C4-2B (cell line): ENCODE measurements around the gene ZNF587.
"Not testable (repeated sequence)": the region's sequence is repeated elsewhere in the genome, so short reads cannot be mapped to it uniquely, and the experiment has no call there.

Source experiments
- ZFX ChIP-seq: fragments of 450-650 bp; IDR thresholded peaks from 2 replicates; pipeline ENCODE4 v1.6.1; 2017
- TF ChIP-seq, protein P1 (sequence below): fragments of 450-650 bp; conservative IDR thresholded peaks from 2 replicates; pipeline ENCODE4 v1.5.1; 2017; ENCODE audit warnings: mild to moderate bottlenecking

DNA sequence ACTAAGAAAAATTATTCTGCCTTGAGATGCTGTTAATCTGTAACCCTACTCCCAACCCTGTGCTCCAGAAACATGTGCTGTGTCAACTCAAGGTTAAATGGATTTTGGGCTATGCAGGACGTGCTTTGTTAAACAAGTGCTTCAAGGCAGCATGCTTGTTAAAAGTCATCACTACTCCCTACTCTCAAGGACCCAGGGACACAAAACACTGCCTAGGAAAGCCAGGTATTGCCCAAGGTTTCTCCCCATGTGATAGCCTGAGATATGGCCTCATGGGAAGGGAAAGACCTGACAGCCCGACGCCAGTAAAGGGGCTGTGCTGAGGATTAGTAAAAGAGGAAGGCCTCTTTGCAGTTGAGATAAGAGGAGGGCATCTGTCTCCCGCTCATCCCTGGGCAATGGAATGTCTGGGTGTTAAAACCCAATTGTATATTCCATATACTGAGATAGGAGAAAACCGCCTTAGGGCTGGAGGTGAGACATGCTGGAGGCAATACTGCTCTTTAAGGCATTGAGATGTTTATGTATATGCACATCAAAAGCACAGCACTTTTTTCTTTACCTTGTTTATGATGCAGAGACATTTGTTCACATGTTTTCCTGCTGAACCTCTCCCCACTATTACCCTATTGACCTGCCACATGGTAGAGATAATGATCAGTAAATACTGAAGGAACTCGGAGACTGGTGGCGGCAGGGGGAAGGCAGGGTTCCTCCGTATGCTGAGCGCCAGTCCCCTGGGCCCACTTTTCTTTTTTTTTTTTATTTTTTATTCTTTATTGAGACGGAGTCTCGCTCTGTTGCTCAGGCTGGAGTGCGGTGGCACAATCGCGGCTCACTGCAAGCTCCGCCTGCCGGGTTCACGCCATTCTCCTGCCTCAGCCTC lies 39.0 kb upstream of the ZNF587 start:
- TF ChIP-seq, protein P1, sequence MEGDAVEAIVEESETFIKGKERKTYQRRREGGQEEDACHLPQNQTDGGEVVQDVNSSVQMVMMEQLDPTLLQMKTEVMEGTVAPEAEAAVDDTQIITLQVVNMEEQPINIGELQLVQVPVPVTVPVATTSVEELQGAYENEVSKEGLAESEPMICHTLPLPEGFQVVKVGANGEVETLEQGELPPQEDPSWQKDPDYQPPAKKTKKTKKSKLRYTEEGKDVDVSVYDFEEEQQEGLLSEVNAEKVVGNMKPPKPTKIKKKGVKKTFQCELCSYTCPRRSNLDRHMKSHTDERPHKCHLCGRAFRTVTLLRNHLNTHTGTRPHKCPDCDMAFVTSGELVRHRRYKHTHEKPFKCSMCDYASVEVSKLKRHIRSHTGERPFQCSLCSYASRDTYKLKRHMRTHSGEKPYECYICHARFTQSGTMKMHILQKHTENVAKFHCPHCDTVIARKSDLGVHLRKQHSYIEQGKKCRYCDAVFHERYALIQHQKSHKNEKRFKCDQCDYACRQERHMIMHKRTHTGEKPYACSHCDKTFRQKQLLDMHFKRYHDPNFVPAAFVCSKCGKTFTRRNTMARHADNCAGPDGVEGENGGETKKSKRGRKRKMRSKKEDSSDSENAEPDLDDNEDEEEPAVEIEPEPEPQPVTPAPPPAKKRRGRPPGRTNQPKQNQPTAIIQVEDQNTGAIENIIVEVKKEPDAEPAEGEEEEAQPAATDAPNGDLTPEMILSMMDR: not testable (repeated sequence)
- TF ChIP-seq ZFX: not testable (repeated sequence)
